ENCODE measurements around the gene AGAP1. TPM values are rescaled to one million over a fixed set of nuclear protein-coding genes. Genes with fewer than 3 reads are reported as not detected.

Gene AGAP1
- total RNA-seq, 1 experiment from 2014 or later: 56.4 TPM

DNA sequence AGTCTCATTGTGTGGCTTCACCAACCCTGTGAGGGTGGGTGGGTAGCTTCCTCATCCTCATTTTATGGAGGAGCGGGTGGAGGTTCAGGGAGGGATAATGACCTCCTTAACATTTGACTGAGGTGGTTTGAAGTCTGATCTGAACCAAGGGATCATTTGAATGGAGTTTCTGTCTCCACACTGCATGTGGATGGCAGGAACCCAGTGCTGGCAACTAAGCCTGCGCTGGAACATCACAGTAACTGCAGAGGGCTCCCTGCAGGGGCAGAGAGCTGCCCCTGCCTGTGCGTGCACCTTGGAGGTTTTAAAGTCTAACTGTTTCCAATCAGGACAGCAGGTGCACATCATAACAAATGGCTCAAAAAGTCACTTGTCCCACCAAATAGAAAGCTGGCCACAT, 3.3 kb downstream of the AGAP1 start:
- CTCF ChIA-PET: interaction anchor here (0.8 to 2.1 kb wide), 3 partner anchors 25 to 249 kb away, joined by 4 to 5 read pairs (median 5); no protein-coding TSS in a partner anchor
- peaks cover 43% of the 10 kb centered on the region for H3K36me3 Mint-ChIP-seq (ENCODE audit: insufficient read depth, unreplicated experiment)
- H3K9me3 Mint-ChIP-seq (ENCODE audit: low read depth, unreplicated experiment): peaks cover under 1% of the 10 kb centered on the region
- no peak for TF ChIP-seq CTCF (IDR thresholded peaks at IDR 0.05; ENCODE audit: unreplicated experiment)
- intact Hi-C loops (cut with micrococcal nuclease; ENCODE audit: unreplicated experiment): loop anchor here (10.0 kb wide), 1 partner anchor 102 kb away; no protein-coding TSS in a partner anchor
- peaks cover 44% of the 10 kb centered on the region for H3K4me1 Mint-ChIP-seq (ENCODE audit: low read depth, unreplicated experiment)
- no peaks in the 10 kb centered on the region for H3K27me3 Mint-ChIP-seq (ENCODE audit: unreplicated experiment)
- peak overlapping the region; percentile 62 for H3K27ac Mint-ChIP-seq (ENCODE audit: unreplicated experiment)
- BruUV-seq (replicated peaks): no TSS peak
- H3K4me3 Mint-ChIP-seq (ENCODE audit: low read depth, unreplicated experiment): peak overlapping the region; percentile 79
- no peak for DNase-seq

- intact Hi-C loops (cut with micrococcal nuclease; ENCODE audit: unreplicated experiment): loop anchor here (10.0 kb wide), 1 partner anchor 104 kb away; no protein-coding TSS in a partner anchor
- BruUV-seq (replicated peaks): no TSS peak
- TF ChIP-seq CTCF (IDR thresholded peaks at IDR 0.05; ENCODE audit: unreplicated experiment): peak; percentile 24
- Mint-ChIP-seq H3K36me3 (ENCODE audit: insufficient read depth, unreplicated experiment) (peaks cover 29% of the 10 kb centered on the region), H3K9me3 (ENCODE audit: low read depth, unreplicated experiment) (no peaks in the 10 kb centered on the region), H3K27me3 (ENCODE audit: unreplicated experiment) (no peaks in the 10 kb centered on the region), H3K4me3 (ENCODE audit: low read depth, unreplicated experiment) (no peak overlapping the region), H3K4me1 (ENCODE audit: low read depth, unreplicated experiment) (peaks cover 44% of the 10 kb centered on the region), H3K27ac (ENCODE audit: unreplicated experiment) (no peak overlapping the region)
- CTCF ChIA-PET: interaction anchor here (0.7 to 2.1 kb wide), 3 partner anchors 13 to 95 kb away, joined by 3 to 5 read pairs (median 4); no protein-coding TSS in a partner anchor
- peak; percentile 41 for DNase-seq
These were observed 4.7 kb downstream of the AGAP1 start for GRCh38 chr2:235498541-235498940.

DNA sequence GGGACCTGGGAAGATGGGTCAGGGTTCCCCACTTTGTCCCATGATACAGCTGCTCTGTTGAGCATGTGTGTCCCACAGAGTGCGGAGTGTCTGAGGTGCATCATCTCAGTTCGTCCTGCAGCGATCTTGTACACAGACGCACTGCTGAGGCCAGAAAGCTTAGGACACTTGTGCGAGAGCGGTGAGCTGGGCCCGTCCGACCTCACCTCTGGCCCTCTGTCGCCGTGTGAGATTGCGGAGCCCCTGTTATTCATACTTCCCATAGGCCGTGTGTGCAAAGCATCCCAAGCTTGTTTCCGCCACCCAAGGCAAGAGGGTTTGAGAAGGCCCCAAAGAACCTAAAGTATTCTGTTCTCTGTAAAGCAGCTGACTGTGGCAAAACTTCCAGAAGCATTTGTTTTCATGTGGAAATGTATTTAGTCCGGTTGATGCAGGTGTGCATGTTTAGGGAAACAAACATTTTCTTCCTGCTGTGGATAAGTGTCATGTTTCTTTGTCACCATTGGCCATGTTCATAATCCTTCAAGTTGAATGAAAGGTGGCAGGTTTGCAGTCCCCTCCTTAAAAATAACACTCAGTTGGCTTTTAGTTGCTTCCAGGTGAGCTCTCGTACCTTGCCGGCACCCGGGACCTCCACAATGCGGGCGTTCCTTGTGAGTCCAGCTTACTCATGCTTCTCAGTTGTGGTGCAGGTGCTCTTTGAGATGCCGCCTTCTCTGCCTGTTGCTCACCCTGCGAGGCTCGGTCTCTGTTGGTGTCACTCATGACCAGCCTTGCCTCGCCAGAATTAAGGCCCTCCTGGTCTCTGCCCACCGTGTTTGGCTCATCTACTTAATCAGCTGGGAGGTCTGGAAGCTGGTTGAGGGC, 5.3 kb downstream of the AGAP1 start:
- no TSS peak for BruUV-seq (replicated peaks)
- no peak overlapping the region for H3K27ac Mint-ChIP-seq (ENCODE audit: unreplicated experiment)
- H3K36me3 Mint-ChIP-seq (ENCODE audit: insufficient read depth, unreplicated experiment): peaks cover 29% of the 10 kb centered on the region
- intact Hi-C loops (cut with micrococcal nuclease; ENCODE audit: unreplicated experiment): loop anchor here (10.0 kb wide), 1 partner anchor 104 kb away; no protein-coding TSS in a partner anchor
- H3K4me1 Mint-ChIP-seq (ENCODE audit: low read depth, unreplicated experiment): peaks cover 45% of the 10 kb centered on the region
- H3K27me3 Mint-ChIP-seq (ENCODE audit: unreplicated experiment): no peaks in the 10 kb centered on the region
- no peak for TF ChIP-seq CTCF (IDR thresholded peaks at IDR 0.05; ENCODE audit: unreplicated experiment)
- CTCF ChIA-PET: interaction anchor here (1.1 to 2.6 kb wide), 3 partner anchors 12 to 95 kb away, joined by 4 to 11 read pairs (median 5); no protein-coding TSS in a partner anchor
- no peak for DNase-seq
- no peaks in the 10 kb centered on the region for H3K9me3 Mint-ChIP-seq (ENCODE audit: low read depth, unreplicated experiment)
- no peak overlapping the region for H3K4me3 Mint-ChIP-seq (ENCODE audit: low read depth, unreplicated experiment)

GRCh38 chr2:235500110-235500760, 6.4 kb downstream of the AGAP1 start:
- intact Hi-C loops (cut with micrococcal nuclease; ENCODE audit: unreplicated experiment): loop anchor here (2.0 kb wide), 2 partner anchors 53 to 95 kb away; no protein-coding TSS in a partner anchor
- H3K4me1 Mint-ChIP-seq (ENCODE audit: low read depth, unreplicated experiment): peaks cover 55% of the 10 kb centered on the region
- H3K9me3 Mint-ChIP-seq (ENCODE audit: low read depth, unreplicated experiment): no peaks in the 10 kb centered on the region
- CTCF ChIA-PET: interaction anchor here (2.2 to 2.6 kb wide), 2 partner anchors 11 to 246 kb away, joined by 6 to 11 read pairs; no protein-coding TSS in a partner anchor
- peaks cover 20% of the 10 kb centered on the region for H3K36me3 Mint-ChIP-seq (ENCODE audit: insufficient read depth, unreplicated experiment)
- TF ChIP-seq CTCF (IDR thresholded peaks at IDR 0.05; ENCODE audit: unreplicated experiment): no peak
- DNase-seq: no peak
- no peaks in the 10 kb centered on the region for H3K27me3 Mint-ChIP-seq (ENCODE audit: unreplicated experiment)
- BruUV-seq (replicated peaks): no TSS peak
- no peak overlapping the region for H3K4me3 Mint-ChIP-seq (ENCODE audit: low read depth, unreplicated experiment)
- no peak overlapping the region for H3K27ac Mint-ChIP-seq (ENCODE audit: unreplicated experiment)

All from Calu3 (cell line).